ENCODE measurements around the gene TC2N.

DNA sequence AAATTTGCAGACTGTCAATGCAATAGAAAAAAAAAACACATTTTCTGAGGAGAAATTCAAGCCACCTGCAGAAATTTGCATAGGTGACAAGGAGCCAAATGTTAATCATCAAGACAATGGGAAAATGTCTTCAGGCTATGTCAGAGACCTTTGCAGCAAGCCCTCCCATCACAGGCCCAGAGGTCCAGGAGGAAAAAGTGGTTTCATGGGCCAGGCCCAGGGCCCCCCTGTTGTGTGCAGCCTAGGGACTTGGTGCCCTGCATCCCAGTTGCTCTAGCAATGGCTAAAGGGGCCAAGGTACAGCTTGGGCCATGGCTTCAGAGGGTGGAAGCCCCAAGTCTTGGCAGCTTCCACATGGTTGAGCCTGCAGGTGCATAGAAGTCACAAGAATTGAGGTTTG, 60.6 kb downstream of the TC2N start:
- TF ChIP-seq MXI1 (conservative IDR thresholded peaks at IDR 0.05; ENCODE audit: poor library complexity, severe bottlenecking): no peak
- TF ChIP-seq TAF1 (IDR thresholded peaks at IDR 0.05; ENCODE audit: low read depth): no peak
- TF ChIP-seq, protein P1, sequence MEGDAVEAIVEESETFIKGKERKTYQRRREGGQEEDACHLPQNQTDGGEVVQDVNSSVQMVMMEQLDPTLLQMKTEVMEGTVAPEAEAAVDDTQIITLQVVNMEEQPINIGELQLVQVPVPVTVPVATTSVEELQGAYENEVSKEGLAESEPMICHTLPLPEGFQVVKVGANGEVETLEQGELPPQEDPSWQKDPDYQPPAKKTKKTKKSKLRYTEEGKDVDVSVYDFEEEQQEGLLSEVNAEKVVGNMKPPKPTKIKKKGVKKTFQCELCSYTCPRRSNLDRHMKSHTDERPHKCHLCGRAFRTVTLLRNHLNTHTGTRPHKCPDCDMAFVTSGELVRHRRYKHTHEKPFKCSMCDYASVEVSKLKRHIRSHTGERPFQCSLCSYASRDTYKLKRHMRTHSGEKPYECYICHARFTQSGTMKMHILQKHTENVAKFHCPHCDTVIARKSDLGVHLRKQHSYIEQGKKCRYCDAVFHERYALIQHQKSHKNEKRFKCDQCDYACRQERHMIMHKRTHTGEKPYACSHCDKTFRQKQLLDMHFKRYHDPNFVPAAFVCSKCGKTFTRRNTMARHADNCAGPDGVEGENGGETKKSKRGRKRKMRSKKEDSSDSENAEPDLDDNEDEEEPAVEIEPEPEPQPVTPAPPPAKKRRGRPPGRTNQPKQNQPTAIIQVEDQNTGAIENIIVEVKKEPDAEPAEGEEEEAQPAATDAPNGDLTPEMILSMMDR (IDR thresholded peaks at IDR 0.05; ENCODE audit: poor library complexity, severe bottlenecking): no peak
- TF ChIP-seq EZH2 (IDR thresholded peaks at IDR 0.05; ENCODE audit: borderline replicate concordance, insufficient read depth, low read length, poor library complexity, severe bottlenecking): no peak
- TF ChIP-seq, protein P2, sequence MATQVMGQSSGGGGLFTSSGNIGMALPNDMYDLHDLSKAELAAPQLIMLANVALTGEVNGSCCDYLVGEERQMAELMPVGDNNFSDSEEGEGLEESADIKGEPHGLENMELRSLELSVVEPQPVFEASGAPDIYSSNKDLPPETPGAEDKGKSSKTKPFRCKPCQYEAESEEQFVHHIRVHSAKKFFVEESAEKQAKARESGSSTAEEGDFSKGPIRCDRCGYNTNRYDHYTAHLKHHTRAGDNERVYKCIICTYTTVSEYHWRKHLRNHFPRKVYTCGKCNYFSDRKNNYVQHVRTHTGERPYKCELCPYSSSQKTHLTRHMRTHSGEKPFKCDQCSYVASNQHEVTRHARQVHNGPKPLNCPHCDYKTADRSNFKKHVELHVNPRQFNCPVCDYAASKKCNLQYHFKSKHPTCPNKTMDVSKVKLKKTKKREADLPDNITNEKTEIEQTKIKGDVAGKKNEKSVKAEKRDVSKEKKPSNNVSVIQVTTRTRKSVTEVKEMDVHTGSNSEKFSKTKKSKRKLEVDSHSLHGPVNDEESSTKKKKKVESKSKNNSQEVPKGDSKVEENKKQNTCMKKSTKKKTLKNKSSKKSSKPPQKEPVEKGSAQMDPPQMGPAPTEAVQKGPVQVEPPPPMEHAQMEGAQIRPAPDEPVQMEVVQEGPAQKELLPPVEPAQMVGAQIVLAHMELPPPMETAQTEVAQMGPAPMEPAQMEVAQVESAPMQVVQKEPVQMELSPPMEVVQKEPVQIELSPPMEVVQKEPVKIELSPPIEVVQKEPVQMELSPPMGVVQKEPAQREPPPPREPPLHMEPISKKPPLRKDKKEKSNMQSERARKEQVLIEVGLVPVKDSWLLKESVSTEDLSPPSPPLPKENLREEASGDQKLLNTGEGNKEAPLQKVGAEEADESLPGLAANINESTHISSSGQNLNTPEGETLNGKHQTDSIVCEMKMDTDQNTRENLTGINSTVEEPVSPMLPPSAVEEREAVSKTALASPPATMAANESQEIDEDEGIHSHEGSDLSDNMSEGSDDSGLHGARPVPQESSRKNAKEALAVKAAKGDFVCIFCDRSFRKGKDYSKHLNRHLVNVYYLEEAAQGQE (IDR thresholded peaks at IDR 0.05; ENCODE audit: borderline replicate concordance): no peak
- TF ChIP-seq SMC3 (conservative IDR thresholded peaks at IDR 0.05; ENCODE audit: poor library complexity): no peak
- no peak for TF ChIP-seq RAD21 (conservative IDR thresholded peaks at IDR 0.05)
- no peak for TF ChIP-seq POLR2AphosphoS5 (IDR thresholded peaks at IDR 0.05)
- TF ChIP-seq EP300 (conservative IDR thresholded peaks at IDR 0.05; ENCODE audit: poor library complexity, severe bottlenecking): no peak

Data from neural cell (in vitro differentiated cells).